Measurements from ENCODE around the gene NEO1. TPM values are rescaled to one million over a fixed set of nuclear protein-coding genes. Genes with fewer than 3 reads are reported as not detected.

Gene NEO1
- polyA plus RNA-seq, 1 donor (not counting 4 experiments of a cell fraction or from before 2014, with no cell fraction given), result 4.4 TPM

- H3K27ac ChIP-seq (ENCODE audit: control insufficient read depth, insufficient read depth, low read length), result no peak overlapping the region
- H3K4me3 ChIP-seq (ENCODE audit: control insufficient read depth in 2 of 3, extremely low read depth in 1 of 3, insufficient read depth in 2 of 3, low read depth in 1 of 3, low read length in 3 of 3), result no peak overlapping the region
- no peak for FAIRE-seq
- no peak for DNase-seq (ENCODE audit: low read depth, low spot score)
- H3K9ac ChIP-seq (ENCODE audit: control insufficient read depth, extremely low read depth, insufficient read depth, low read length), result no peak overlapping the region
- no peaks in the 10 kb centered on the region for H3K79me2 ChIP-seq (ENCODE audit: control insufficient read depth, insufficient read depth, low read length)
- H3K27me3 ChIP-seq (ENCODE audit: control insufficient read depth, extremely low read depth, insufficient read depth, low read length), result no peaks in the 10 kb centered on the region
- H3K4me2 ChIP-seq (ENCODE audit: control insufficient read depth, extremely low read depth, insufficient read depth, low read depth, low read length), result no peak overlapping the region
- TF ChIP-seq EZH2 (IDR thresholded peaks at IDR 0.05; ENCODE audit: low read length), result no peak
- TF ChIP-seq CTCF (optimal IDR thresholded peaks at IDR 0.05 in 1 of 3, IDR thresholded peaks at IDR 0.05 in 1 of 3, conservative IDR thresholded peaks at IDR 0.05 in 1 of 3; ENCODE audit: extremely low read depth in 1 of 3, insufficient read depth in 2 of 3, low read length in 3 of 3), result no peak
- no peaks in the 10 kb centered on the region for H4K20me1 ChIP-seq (ENCODE audit: control insufficient read depth, extremely low read depth, insufficient read depth, low read length)
- no peaks in the 10 kb centered on the region for H3K9me3 ChIP-seq (ENCODE audit: control insufficient read depth, low read depth, low read length)
- H3K36me3 ChIP-seq (ENCODE audit: control insufficient read depth in 2 of 2, extremely low read depth in 1 of 2, insufficient read depth in 2 of 2, low read length in 2 of 2), result no peaks in the 10 kb centered on the region
- no peaks in the 10 kb centered on the region for H3K4me1 ChIP-seq (ENCODE audit: control insufficient read depth, extremely low read depth, insufficient read depth, low read length)
- no peak overlapping the region for H2AFZ ChIP-seq (ENCODE audit: control insufficient read depth, low read length)
- H3K9me1 ChIP-seq (ENCODE audit: control insufficient read depth, extremely low read depth, insufficient read depth, low read length), result no peaks in the 10 kb centered on the region
- dilution Hi-C loops (cut with MboI; ENCODE audit: extremely low pct_ligation_motif_present, low sequenced_read_pairs), result no loop called here
Measured at GRCh38 chr15:73174171-73174570, 121.9 kb downstream of the NEO1 start.

DNA sequence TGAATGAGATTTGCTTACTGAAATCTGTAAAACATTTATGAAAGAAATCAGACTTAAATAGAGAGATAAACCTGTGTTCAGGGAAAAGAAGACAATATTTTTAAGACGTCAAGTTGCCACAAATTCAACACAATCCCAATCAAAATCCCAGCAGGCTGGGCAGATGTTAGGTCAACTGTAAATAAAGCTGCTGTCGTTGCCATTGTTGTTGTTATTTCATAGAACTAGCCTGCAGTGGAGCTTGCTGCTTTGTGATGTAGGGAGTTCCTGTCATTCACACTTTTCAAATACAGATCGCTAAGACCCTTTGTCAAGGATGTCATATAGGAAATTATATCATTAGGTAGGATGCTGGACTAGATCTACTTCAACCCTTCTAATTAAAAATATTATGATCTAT lies 123.1 kb downstream of the NEO1 start:
- Histone ChIP-seq H3K4me1 (ENCODE audit: control insufficient read depth, extremely low read depth, insufficient read depth, low read length) (no peaks in the 10 kb centered on the region), H3K79me2 (ENCODE audit: control insufficient read depth, insufficient read depth, low read length) (no peaks in the 10 kb centered on the region), H3K9me3 (ENCODE audit: control insufficient read depth, low read depth, low read length) (no peaks in the 10 kb centered on the region), H4K20me1 (ENCODE audit: control insufficient read depth, extremely low read depth, insufficient read depth, low read length) (no peaks in the 10 kb centered on the region), H2AFZ (ENCODE audit: control insufficient read depth, low read length) (no peak overlapping the region), H3K27ac (ENCODE audit: control insufficient read depth, insufficient read depth, low read length) (no peak overlapping the region), H3K4me3 (ENCODE audit: control insufficient read depth in 2 of 3, extremely low read depth in 1 of 3, insufficient read depth in 2 of 3, low read depth in 1 of 3, low read length in 3 of 3) (no peak overlapping the region), H3K9me1 (ENCODE audit: control insufficient read depth, extremely low read depth, insufficient read depth, low read length) (no peaks in the 10 kb centered on the region), H3K36me3 (ENCODE audit: control insufficient read depth in 2 of 2, extremely low read depth in 1 of 2, insufficient read depth in 2 of 2, low read length in 2 of 2) (no peaks in the 10 kb centered on the region), H3K9ac (ENCODE audit: control insufficient read depth, extremely low read depth, insufficient read depth, low read length) (no peak overlapping the region), H3K4me2 (ENCODE audit: control insufficient read depth, extremely low read depth, insufficient read depth, low read depth, low read length) (no peak overlapping the region), H3K27me3 (ENCODE audit: control insufficient read depth, extremely low read depth, insufficient read depth, low read length) (no peaks in the 10 kb centered on the region)
- TF ChIP-seq EZH2 (IDR thresholded peaks at IDR 0.05; ENCODE audit: low read length) (no peak), CTCF (optimal IDR thresholded peaks at IDR 0.05 in 1 of 3, IDR thresholded peaks at IDR 0.05 in 1 of 3, conservative IDR thresholded peaks at IDR 0.05 in 1 of 3; ENCODE audit: extremely low read depth in 1 of 3, insufficient read depth in 2 of 3, low read length in 3 of 3) (no peak)
- no peak for DNase-seq (ENCODE audit: low read depth, low spot score)
- dilution Hi-C loops (cut with MboI; ENCODE audit: extremely low pct_ligation_motif_present, low sequenced_read_pairs), result no loop called here
- no peak for FAIRE-seq

Measured in keratinocyte (primary cell).